Liver (tissue), 9 donors: ENCODE measurements around the gene HVCN1. TPM values are rescaled to one million over a fixed set of nuclear protein-coding genes. Genes with fewer than 3 reads are reported as not detected.

Experiments used
- DNase-seq: peaks from one replicate; pipeline ENCODE4 v3.0.0-alpha.2; 2017; ENCODE audit warnings: low spot score
- H3K27ac ChIP-seq, 2 donors: one replicate each; pipeline ENCODE4 v1.7.0; 2013; ENCODE audit warnings: inconsistent platforms in 2 of 2, low read length in 2 of 2, control low read depth in 1 of 2, low read depth in 1 of 2, mild to moderate bottlenecking in 1 of 2
- H3K27me3 ChIP-seq, 4 donors: one replicate each; pipeline versions ENCODE4 v1.6.1 to v1.7.0; 2013; ENCODE audit warnings: low read length in 3 of 4, inconsistent platforms in 1 of 4, mild to moderate bottlenecking in 1 of 4, moderate library complexity in 1 of 4; ENCODE audit not compliant: control insufficient read depth in 4 of 4, insufficient read depth in 4 of 4
- H3K36me3 ChIP-seq, 4 donors: one replicate each; pipeline versions ENCODE4 v1.6.1 to v1.7.0; 2013; ENCODE audit warnings: low read length in 3 of 4, mild to moderate bottlenecking in 3 of 4, low read depth in 1 of 4, moderate library complexity in 1 of 4; ENCODE audit not compliant: control insufficient read depth in 4 of 4, insufficient read depth in 3 of 4
- H3K4me1 ChIP-seq, 4 donors: one replicate each; pipeline versions ENCODE4 v1.6.1 to v1.7.0; 2013; ENCODE audit warnings: low read length in 3 of 4, mild to moderate bottlenecking in 3 of 4, moderate library complexity in 1 of 4; ENCODE audit not compliant: control insufficient read depth in 4 of 4, insufficient read depth in 4 of 4
- H3K4me3 ChIP-seq, 3 donors: one replicate each; pipeline versions ENCODE4 v1.6.1 to v1.7.0; 2013; ENCODE audit warnings: low read length in 3 of 3, control low read depth in 1 of 3, low read depth in 1 of 3, mild to moderate bottlenecking in 1 of 3
- H3K9ac ChIP-seq, 2 donors: one replicate each; pipeline ENCODE4 v1.7.0; 2013; ENCODE audit warnings: low read length in 2 of 2, mild to moderate bottlenecking in 2 of 2, moderate library complexity in 2 of 2, control low read depth in 1 of 2, low read depth in 1 of 2
- H3K9me3 ChIP-seq, 4 donors: one replicate each; pipeline versions ENCODE4 v1.6.1 to v1.7.0; 2013; ENCODE audit warnings: low read length in 3 of 4; ENCODE audit not compliant: control insufficient read depth in 4 of 4
- ATF3 ChIP-seq: IDR thresholded peaks from 2 replicates; pipeline ENCODE4 v1.6.1; 2016; ENCODE audit warnings: antibody characterized with exemption
- CTCF ChIP-seq: fragments of 150-350 bp; IDR thresholded peaks from 2 replicates; pipeline ENCODE4 v1.5.1; 2017; ENCODE audit warnings: improper control_type of control experiment, low read depth, low read length; ENCODE audit not compliant: missing input control
- FOXA1 ChIP-seq: IDR thresholded peaks from 2 replicates; pipeline ENCODE4 v1.6.1; 2016; ENCODE audit warnings: antibody characterized with exemption
- FOXA2 ChIP-seq: IDR thresholded peaks from 2 replicates; pipeline ENCODE4 v1.6.1; 2016; ENCODE audit warnings: antibody characterized with exemption
- GABPA ChIP-seq, 2 donors: IDR thresholded peaks in 1 of 2; conservative IDR thresholded peaks in 1 of 2; 2 replicates each; pipeline ENCODE4 v1.6.1; 2016; ENCODE audit warnings: antibody characterized with exemption in 2 of 2, mild to moderate bottlenecking in 1 of 2, moderate library complexity in 1 of 2
- HNF4A ChIP-seq, 2 donors: conservative IDR thresholded peaks; 2 replicates each; pipeline ENCODE4 v1.6.1; 2016; ENCODE audit warnings: antibody characterized with exemption in 2 of 2, mild to moderate bottlenecking in 2 of 2
- HNF4G ChIP-seq: IDR thresholded peaks from 2 replicates; pipeline ENCODE4 v1.6.1; 2016; ENCODE audit warnings: antibody characterized with exemption
- JUND ChIP-seq, 2 donors: IDR thresholded peaks; 2 replicates each; pipeline ENCODE4 v1.6.1; 2016; ENCODE audit warnings: antibody characterized with exemption in 2 of 2
- NR2F2 ChIP-seq: IDR thresholded peaks from 2 replicates; pipeline ENCODE4 v1.6.1; 2016; ENCODE audit warnings: antibody characterized with exemption
- RAD21 ChIP-seq, 2 donors: IDR thresholded peaks; 2 replicates each; pipeline ENCODE4 v1.6.1; 2016; ENCODE audit warnings: antibody characterized with exemption in 2 of 2, mild to moderate bottlenecking in 2 of 2
- REST ChIP-seq: IDR thresholded peaks from 2 replicates; pipeline ENCODE4 v1.6.1; 2016; ENCODE audit warnings: antibody characterized with exemption, mild to moderate bottlenecking
- RXRA ChIP-seq, 2 donors: IDR thresholded peaks; 2 replicates each; pipeline ENCODE4 v1.6.1; 2017 to 2018; ENCODE audit warnings: antibody characterized with exemption in 2 of 2, mild to moderate bottlenecking in 1 of 2
- SP1 ChIP-seq: IDR thresholded peaks from 2 replicates; pipeline ENCODE4 v1.6.1; 2018; ENCODE audit warnings: antibody characterized with exemption, mild to moderate bottlenecking
- TAF1 ChIP-seq: conservative IDR thresholded peaks from 2 replicates; pipeline ENCODE4 v1.6.1; 2016; ENCODE audit warnings: antibody characterized with exemption, mild to moderate bottlenecking
- YY1 ChIP-seq: IDR thresholded peaks from 2 replicates; pipeline ENCODE4 v1.6.1; 2016; ENCODE audit warnings: antibody characterized with exemption, mild to moderate bottlenecking
- WGBS: extraction: QIAGEN DNeasy Blood & Tissue Kit; methylation state at CpG from one replicate; pipeline ENCODE4 v1.1.7; 2013; 5-methylcytosine and 5-hydroxymethylcytosine counted together
- polyA plus RNA-seq, 2 donors: library from polyadenylated mRNA; stranded (reverse) in 1 of 2; unstranded in 1 of 2; fragments of 200-250 nt in 1 of 2; fragments of >200 nt in 1 of 2; fragmentation: Nextera tagmentation in 1 of 2; extraction: Ambion mirVana in 1 of 2; gene quantifications; one replicate each; pipeline versions ENCODE4 v1.2.1 to v1.2.3, GENCODE V29; 2013 to 2015
- total RNA-seq, 2 donors: library from RNA; depleted of rRNA; stranded (reverse); fragments of >200 nt; gene quantifications; one replicate each; pipeline ENCODE4 v1.2.3, GENCODE V29; 2014
- TF ChIP-seq, protein P1 (sequence below): IDR thresholded peaks from 2 replicates; pipeline ENCODE4 v1.6.1; 2016; ENCODE audit warnings: antibody characterized with exemption
- donor health status: healthy.
- donor health status: healthy.
- donor health status: healthy.
- donor health status: healthy.
- donor health status: healthy.

The HVCN1 gene
- total and polyA plus RNA-seq, 4 donors: 1.8 to 5.4 (median 2.5) TPM

DNA sequence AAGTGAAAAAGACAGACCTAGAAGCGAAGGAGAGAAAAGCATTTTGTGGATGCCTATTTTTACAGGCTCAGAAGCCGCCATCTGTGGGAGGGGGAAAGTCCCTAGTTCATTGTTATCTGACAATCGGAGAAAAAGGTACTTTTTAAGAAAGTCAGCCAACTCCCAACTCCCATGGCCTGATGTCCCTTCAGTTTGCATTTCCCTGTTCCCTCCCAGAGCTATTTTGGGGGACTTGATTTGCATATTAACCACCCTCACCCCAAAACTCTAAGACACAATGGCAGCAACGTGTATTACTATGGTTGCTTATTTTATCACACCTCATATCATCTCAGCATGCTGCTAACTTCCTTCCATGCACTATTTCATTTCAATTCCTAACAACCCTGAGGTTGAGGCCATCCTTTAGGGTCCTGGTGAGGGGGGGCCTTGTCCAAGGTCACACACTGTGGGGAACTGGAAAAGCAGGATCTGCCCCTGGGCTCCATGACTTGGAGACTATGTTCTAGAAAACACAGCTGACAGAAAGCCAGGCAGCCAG lies 18.7 kb downstream of the HVCN1 start (continued):
- TF ChIP-seq CTCF (no peak), FOXA1 (no peak)

DNA sequence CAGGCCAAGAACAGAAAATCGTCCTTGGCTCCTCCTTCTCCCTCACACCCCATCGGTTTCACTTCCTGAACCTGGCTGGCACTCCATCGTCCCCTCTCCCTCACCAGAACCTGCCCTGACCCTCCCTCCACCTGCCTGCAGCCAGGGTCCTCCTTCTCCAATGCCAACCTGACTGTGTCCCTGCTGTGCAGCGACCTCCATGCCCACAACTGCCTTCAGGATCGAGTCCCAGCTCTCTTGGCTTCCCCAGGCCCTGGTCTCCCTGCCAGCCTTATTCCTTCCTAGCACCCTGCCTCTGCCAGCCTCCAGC lies 19.8 kb downstream of the HVCN1 start:
- no peak for DNase-seq
- no peaks in the 10 kb centered on the region for H3K9me3 ChIP-seq
- WGBS: 63% methylated on average over 5 of the region's 5 CpGs
- peaks cover 0 to 4% (median 1%) of the 10 kb centered on the region in 4 donors for H3K4me1 ChIP-seq
- no peak overlapping the region for H3K9ac ChIP-seq
- H3K27me3 ChIP-seq: no peaks in the 10 kb centered on the region
- TF ChIP-seq CTCF (no peak), REST (no peak), RAD21 (IDR thresholded peaks at IDR 0.05) (no peak), HNF4G (no peak), RXRA (IDR thresholded peaks at IDR 0.05) (no peak), FOXA2 (no peak), JUND (IDR thresholded peaks at IDR 0.05) (no peak), TAF1 (no peak), YY1 (no peak), HNF4A (conservative IDR thresholded peaks at IDR 0.05) (no peak), SP1 (no peak)
- H3K27ac ChIP-seq: no peak overlapping the region
- no peaks in the 10 kb centered on the region for H3K36me3 ChIP-seq
- no peak overlapping the region for H3K4me3 ChIP-seq

DNA sequence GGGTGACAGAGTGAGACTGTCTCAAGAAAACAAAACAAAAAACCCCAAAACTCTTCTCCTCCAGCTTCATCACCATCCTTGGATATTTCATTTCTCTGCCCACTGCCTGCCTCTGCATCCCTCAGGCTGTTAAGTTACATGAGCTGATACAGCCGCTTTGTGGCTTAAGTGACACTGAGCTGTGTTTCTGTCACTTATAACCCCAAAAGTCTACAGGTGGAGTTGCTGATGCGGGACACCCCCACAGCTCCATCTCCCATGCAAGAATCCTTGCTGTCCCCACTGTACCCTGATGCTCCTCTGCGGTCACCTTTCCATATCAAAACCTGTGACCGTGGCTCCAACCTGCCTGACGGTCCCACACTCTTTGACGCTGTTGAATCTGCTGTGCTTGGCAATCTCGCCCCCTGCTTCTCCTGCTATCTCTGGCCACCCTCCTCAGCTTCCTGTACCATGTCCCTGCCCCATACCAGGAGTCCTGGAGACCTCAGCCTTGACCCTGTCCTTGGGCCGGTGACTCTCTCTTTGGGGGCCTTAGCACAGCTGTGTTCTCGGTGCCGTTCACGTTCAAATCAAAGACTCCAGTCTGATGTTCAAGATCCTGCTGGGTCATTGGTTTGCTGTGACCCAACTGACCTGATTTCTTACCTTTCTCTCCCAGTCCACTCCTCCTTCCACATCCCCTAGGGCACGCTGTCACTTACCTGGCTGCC lies 20.3 kb downstream of the HVCN1 start:
- no peaks in the 10 kb centered on the region for H3K9me3 ChIP-seq
- 92% methylated on average over 12 of the region's 12 CpGs for WGBS
- H3K27ac ChIP-seq: no peak overlapping the region
- DNase-seq: no peak
- H3K36me3 ChIP-seq: no peaks in the 10 kb centered on the region
- H3K9ac ChIP-seq: no peak overlapping the region
- no peak overlapping the region for H3K4me3 ChIP-seq
- no peaks in the 10 kb centered on the region for H3K27me3 ChIP-seq
- no peaks in the 10 kb centered on the region for H3K4me1 ChIP-seq
- TF ChIP-seq FOXA2 (no peak), YY1 (no peak), TAF1 (no peak), HNF4G (no peak), GABPA (IDR thresholded peaks at IDR 0.05 in 1 of 2, conservative IDR thresholded peaks at IDR 0.05 in 1 of 2) (no peak), CTCF (no peak), JUND (IDR thresholded peaks at IDR 0.05) (no peak), ATF3 (no peak), NR2F2 (no peak), FOXA1 (no peak)
- TF ChIP-seq, protein P1, sequence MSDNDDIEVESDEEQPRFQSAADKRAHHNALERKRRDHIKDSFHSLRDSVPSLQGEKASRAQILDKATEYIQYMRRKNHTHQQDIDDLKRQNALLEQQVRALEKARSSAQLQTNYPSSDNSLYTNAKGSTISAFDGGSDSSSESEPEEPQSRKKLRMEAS: no peak
